Measurements from ENCODE around the gene KAZN. TPM values are rescaled to one million over a fixed set of nuclear protein-coding genes. Genes with fewer than 3 reads are reported as not detected.

KAZN gene
- total and polyA plus RNA-seq, 2 of the 8 experiments (the other 6 are each of a cell fraction or from before 2014, with no cell fraction given): 3.7 to 11.8 TPM

- TF ChIP-seq CHD7 (IDR thresholded peaks at IDR 0.05; ENCODE audit: insufficient replicate concordance, low read length) (no peak), MAFK (IDR thresholded peaks at IDR 0.05; ENCODE audit: low read depth, low read length) (no peak), CTBP2 (IDR thresholded peaks at IDR 0.05; ENCODE audit: borderline replicate concordance, insufficient read depth, insufficient read length, low read length) (no peak)
These were observed 375.3 kb downstream of the KAZN start (continued) for GRCh38 chr1:14973773-14974172.
